Liver (tissue), 2 donors: ENCODE measurements around the gene RPL34.

Experiments
- CTCF ChIP-seq: fragments of 150-350 bp; IDR thresholded peaks from 2 replicates; pipeline ENCODE4 v1.5.1; 2017; ENCODE audit warnings: improper control_type of control experiment, low read depth, low read length; ENCODE audit not compliant: missing input control
- FOXA1 ChIP-seq: IDR thresholded peaks from 2 replicates; pipeline ENCODE4 v1.6.1; 2016; ENCODE audit warnings: antibody characterized with exemption
- donor health status: healthy.

GRCh38 chr4:108611365-108611764, 9.0 kb upstream of the RPL34 start:
- TF ChIP-seq FOXA1 (no peak), CTCF (peak; percentile 3)
